Inferior parietal cortex (tissue), 1 donor: ENCODE results near the gene ATP2C2.

Experiments
- DNase-seq: peaks from one replicate; pipeline ENCODE4 v3.0.0-alpha.2; 2016; ENCODE audit errors: extremely low spot score

ATP2C2 gene

GRCh38 chr16:84475643-84476240 is 107.4 kb downstream of the ATP2C2 start:
- no peak for DNase-seq

- no peak for DNase-seq
These were observed 108.1 kb downstream of the ATP2C2 start for GRCh38 chr16:84476401-84476800.

GRCh38 chr16:84477661-84478060 is 109.3 kb downstream of the ATP2C2 start:
- DNase-seq: no peak

- no peak for DNase-seq
These were observed 110.0 kb downstream of the ATP2C2 start for GRCh38 chr16:84478172-84478947.

GRCh38 chr16:84479716-84480450 is 111.5 kb downstream of the ATP2C2 start:
- DNase-seq: no peak

GRCh38 chr16:84481051-84481735 is 112.9 kb downstream of the ATP2C2 start:
- DNase-seq: no peak

GRCh38 chr16:84482001-84482891 is 113.9 kb downstream of the ATP2C2 start:
- DNase-seq: no peak

GRCh38 chr16:84482951-84483881 is 114.9 kb downstream of the ATP2C2 start:
- DNase-seq: no peak

- no peak for DNase-seq
These were observed 115.7 kb downstream of the ATP2C2 start for GRCh38 chr16:84483882-84484565.

- DNase-seq: peak; percentile 88
These were observed 116.4 kb downstream of the ATP2C2 start for GRCh38 chr16:84484579-84485254.

GRCh38 chr16:84485255-84486010 is 117.1 kb downstream of the ATP2C2 start:
- DNase-seq: no peak

- DNase-seq: no peak
These were observed 117.8 kb downstream of the ATP2C2 start for GRCh38 chr16:84486126-84486525.

GRCh38 chr16:84486551-84487235 is 118.4 kb downstream of the ATP2C2 start:
- no peak for DNase-seq

- no peak for DNase-seq
These were observed 119.0 kb downstream of the ATP2C2 start for GRCh38 chr16:84487358-84487757.

GRCh38 chr16:84489131-84489530 is 120.8 kb downstream of the ATP2C2 start:
- DNase-seq: no peak

GRCh38 chr16:84495506-84495905 is 127.2 kb downstream of the ATP2C2 start:
- no peak for DNase-seq

- no peak for DNase-seq
These were observed 128.7 kb downstream of the ATP2C2 start for GRCh38 chr16:84496991-84497390.
